Gastroesophageal sphincter (tissue), 3 donors: ENCODE measurements around the gene BSG.

ENCODE experiments used
- CTCF ChIP-seq, 4 experiments: fragments of 200-600 bp in 2 of 4; fragments of 450-650 bp in 2 of 4; sonication (generic) in 1 of 4; IDR thresholded peaks; one replicate each; pipeline ENCODE4 v1.5.1; 2017 to 2019; ENCODE audit warnings: antibody characterized with exemption in 4 of 4, mild to moderate bottlenecking in 2 of 4, moderate library complexity in 2 of 4
- EP300 ChIP-seq: sonication (generic); formaldehyde crosslinking; IDR thresholded peaks from one replicate; pipeline ENCODE4 v1.6.1; 2017; ENCODE audit warnings: antibody characterized with exemption, mild to moderate bottlenecking
- POLR2A ChIP-seq, 2 donors: fragments of 450-650 bp; IDR thresholded peaks; one replicate each; pipeline ENCODE4 v1.6.1; 2017; ENCODE audit warnings: antibody characterized with exemption in 2 of 2, mild to moderate bottlenecking in 2 of 2, moderate library complexity in 1 of 2

- TF ChIP-seq POLR2A (IDR thresholded peaks at IDR 0.05) (no peak), CTCF (IDR thresholded peaks at IDR 0.05) (no peak), EP300 (no peak)
These were observed 36.6 kb downstream of the BSG start for GRCh38 chr19:609004-609346.
